Cortex of kidney (tissue), 1 donor: ENCODE results near the gene ZNF316.

ENCODE experiments used
- DNase-seq: peaks from one replicate; lab custom pipeline; 2025; lab: John Stamatoyannopoulos, UW

The ZNF316 gene

DNA sequence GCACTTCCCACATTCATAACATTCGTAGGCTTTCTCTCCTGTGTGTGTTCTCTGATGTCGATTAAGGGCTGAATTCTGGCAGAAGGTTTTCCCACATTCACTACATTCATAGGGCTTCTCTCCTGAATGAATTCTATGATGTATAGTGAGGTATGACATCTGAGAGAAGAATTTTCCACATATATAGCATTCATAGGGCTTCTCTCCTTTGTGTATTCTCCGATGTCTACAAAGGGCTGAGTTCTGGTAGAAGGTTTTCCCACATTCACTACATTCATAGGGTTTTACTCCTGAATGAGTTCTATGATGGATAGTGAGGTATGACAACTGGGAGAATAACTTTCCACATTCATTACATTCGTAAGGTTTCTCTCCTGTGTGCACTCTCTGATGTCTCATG is 54.0 kb downstream of the ZNF316 start:
- no peak for DNase-seq

GRCh38 chr7:6691609-6692106 is 54.5 kb downstream of the ZNF316 start:
- DNase-seq = no peak

DNA sequence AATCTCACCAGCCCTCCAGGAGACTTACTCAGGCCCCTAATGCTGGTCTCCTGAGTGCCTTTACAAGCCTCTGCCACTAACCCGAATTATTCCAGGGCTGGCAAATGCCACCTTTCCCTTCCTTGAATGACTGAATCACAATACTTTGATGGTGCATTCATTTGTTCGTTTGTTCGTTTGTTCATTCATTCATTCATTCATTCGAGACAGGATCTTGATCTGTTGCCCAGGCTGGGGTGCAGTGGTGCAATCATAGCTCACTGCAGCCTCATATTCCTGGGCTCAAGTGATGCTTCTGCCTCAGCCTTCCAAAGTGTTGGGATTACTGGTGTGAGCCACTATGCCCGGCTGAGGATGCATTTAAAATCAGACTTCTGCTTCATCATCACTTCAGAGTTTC is 63.7 kb downstream of the ZNF316 start:
- no peak for DNase-seq

DNA sequence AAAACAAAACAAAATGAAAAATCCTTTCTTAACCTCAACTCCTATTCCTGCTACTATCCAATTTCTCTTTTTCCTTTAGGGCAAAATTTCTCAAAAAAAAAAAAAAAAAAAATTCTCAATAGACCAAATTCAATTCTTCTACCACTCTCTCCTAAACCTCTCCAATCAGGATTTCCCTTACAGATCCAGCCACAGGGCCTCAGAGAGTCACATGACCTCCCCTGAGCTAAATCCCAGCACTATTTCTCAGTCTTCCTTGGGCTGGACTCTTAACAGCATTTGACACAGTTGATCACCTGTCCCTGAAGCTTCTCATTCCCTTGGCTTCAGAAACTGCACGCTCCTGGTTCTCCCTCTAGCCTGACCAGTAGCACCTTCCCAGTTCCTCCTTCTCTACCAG is 64.7 kb downstream of the ZNF316 start:
- no peak for DNase-seq
